Germinal center (tissue), 1 donor: ENCODE data around the gene EBP.
"Not testable (repeated sequence)": the region's sequence is repeated elsewhere in the genome, so short reads cannot be mapped to it uniquely, and the experiment has no call there.

Experiments
- DNase-seq: peaks from one replicate; pipeline ENCODE4 v3.0.0; 2012; ENCODE audit warnings: mixed read lengths, low spot score

EBP gene

DNA sequence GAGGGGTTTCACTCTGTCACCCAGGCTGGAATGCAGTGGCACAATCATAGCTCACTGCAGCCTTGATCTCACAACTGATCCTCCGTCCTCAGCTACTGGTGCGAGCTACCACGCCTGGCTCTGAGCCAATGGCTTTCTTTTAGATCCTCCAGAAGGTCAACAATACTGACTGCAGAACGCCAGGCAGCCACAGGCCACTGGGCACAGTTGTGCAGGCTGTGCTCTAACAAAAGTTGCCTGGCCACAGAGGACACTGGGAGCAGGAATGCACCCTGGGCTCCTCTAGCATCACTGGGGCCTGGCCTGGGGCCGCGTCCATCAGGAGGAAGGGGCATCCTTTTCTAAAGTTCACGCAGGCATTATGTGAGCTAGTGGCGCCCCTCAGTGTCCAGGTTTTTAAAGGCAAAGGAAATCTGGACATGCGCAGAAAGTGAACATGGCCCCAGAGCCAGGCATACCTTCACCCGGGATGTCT is 27.7 kb upstream of the EBP start:
- no peak for DNase-seq

DNA sequence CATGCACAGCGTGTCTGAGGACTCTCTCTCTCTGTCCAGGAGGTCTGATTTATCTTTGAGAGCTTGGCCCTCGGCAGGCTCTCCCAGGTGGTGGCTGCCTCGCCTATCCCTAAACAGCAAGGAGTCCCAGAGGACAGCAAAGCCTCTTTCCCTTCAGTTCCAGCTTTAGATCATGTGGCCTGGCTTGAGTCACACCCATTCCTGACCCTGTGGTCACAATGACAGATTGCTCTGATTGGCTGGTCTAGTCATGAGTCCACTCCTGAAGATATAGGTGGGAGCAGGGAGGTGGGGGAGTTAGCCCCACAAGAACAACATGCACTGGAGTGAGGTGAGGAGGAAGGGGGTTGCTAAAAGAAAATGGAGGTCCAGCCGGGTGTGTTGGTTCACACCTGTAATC is 24.9 kb upstream of the EBP start:
- no peak for DNase-seq

- no peak for DNase-seq
Observed at GRCh38 chrX:48497871-48498270, 23.7 kb upstream of the EBP start.

GRCh38 chrX:48498374-48498809 is 23.2 kb upstream of the EBP start:
- DNase-seq = no peak

DNA sequence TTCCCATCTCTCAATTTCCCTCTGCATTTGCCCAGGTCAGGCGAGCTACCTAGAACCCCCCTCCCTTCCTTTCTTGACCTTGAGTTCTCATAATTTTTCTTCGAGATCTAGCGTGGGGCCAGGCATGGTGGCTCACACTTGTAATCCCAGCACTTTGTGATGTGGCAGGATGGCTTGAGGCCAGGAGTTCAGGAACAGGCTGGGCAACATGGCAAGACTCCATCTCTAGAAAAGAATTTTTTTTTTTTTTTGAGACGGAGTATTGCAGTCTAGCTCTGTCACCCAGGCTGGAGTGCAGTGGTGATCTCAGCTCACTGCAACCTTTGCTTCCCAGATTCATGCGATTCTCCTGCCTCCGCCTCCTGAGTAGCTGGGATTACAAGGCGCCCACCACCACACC is 17.3 kb upstream of the EBP start:
- no peak for DNase-seq

GRCh38 chrX:48505481-48505880 is 16.1 kb upstream of the EBP start:
- DNase-seq = no peak

GRCh38 chrX:48507246-48507645 is 14.4 kb upstream of the EBP start:
- no peak for DNase-seq

DNA sequence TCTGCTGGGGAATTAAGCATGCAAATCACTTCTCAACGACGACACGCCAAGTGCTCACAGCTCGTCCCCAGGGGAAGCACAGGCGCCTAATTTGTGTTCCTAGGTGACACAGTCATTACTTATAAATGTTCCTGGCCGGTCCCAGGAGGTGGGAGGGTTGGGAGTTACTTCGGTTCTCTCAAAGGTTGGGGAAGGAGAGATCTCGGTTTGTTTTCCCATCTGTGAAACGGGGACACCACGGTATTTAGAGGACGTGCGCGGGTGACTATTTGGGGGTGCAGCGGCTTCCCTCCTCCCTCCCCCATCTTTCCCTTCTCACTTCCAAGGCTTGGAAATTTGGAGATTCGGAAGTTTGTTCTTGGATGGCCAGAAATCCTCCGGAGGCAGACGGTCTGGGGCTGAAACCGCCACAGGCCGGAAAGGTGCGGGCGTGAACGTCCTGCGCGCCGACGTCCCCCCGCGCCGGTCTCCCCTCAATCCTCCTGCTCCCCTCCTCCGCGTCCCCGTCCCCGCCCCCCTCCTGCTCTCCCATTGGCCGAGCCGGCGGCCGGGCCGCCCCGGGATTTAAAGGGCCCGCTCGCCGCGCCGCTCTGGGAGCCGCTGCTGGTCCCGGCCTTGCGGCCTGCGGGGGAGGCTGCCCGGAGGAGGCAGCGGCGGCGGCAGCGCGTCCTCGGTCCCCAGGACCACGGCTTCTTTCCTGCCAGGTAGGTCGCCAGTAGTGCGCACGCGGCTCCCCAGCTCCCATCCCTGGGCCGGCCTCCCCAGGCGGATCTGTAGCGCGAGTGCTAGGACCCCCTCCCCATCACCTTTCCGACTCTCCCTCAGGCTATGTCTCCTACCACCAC is 13.0 kb upstream of the EBP start, which contains the start of gene PORCN:
Gene PORCN, plus strand, starts transcription at position 593 of the 845 bp plus-strand sequence. CDS start 829 bp downstream, outside the sequence.
- DNase-seq = peak; percentile 77

DNA sequence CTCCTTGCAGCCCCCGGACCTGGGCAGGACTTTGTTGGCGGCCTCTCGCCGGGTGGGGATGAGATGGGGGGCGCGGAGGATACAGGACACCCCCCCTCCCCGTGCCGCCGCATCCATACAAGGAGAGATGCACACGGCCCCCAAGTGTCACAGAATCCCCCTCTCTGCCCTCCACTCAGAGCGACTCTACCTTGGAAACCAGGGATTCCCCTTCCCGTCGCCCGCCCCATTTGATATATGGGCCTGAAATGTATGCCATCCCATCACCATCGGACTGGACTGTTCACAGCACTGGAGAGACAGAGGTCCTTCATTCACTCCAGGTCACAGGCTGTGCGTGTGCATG is 12.4 kb upstream of the EBP start:
- no peak for DNase-seq

- no peak for DNase-seq
Observed at GRCh38 chrX:48509619-48510018, 12.0 kb upstream of the EBP start.

DNA sequence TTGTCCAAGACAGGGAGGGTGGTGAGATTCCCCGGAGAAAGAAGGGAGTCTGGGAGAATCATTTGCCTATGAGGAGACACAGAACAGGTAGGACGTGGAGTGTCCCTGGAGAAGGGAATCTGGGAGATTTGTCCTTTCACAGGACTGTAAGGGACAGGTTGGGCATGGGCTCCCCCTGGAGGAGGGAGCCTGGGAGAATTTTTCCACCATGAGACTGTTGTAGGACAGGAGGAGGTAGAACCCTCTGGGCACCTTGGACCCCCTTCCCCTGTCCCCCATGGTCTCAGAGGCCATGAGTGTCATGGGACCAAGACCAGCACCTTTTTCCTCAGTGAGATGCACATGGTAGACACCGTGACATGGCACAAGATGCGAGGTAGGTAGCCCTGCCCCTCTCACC is 10.0 kb upstream of the EBP start:
- DNase-seq = no peak

GRCh38 chrX:48512371-48512935 is 9.2 kb upstream of the EBP start:
- no peak for DNase-seq

DNA sequence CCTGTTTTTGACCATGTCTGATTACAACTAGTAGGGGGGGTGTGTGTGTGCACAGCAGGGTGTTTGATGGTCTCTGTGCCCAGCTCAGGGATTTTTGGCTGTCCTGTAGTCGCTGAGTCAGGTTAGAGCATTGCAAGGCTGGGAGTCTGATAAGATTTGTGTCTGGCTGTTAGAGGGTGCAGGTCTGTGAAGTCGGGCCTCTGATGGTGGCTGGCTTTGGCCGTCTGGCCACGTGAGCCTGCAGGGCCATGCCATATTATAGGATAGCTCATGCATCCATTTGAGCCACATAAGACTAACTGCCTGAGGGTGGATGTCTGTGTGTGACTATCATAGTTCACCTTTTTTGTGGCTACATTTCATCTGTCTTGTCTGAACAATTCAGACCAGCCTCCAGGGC is 7.9 kb upstream of the EBP start:
- DNase-seq = no peak

- no peak for DNase-seq
Observed at GRCh38 chrX:48514126-48514806, 7.3 kb upstream of the EBP start.

GRCh38 chrX:48514868-48515460 is 6.6 kb upstream of the EBP start:
- no peak for DNase-seq

GRCh38 chrX:48515842-48516241 is 5.8 kb upstream of the EBP start:
- no peak for DNase-seq

- no peak for DNase-seq
Observed at GRCh38 chrX:48516285-48516684, 5.3 kb upstream of the EBP start.

DNA sequence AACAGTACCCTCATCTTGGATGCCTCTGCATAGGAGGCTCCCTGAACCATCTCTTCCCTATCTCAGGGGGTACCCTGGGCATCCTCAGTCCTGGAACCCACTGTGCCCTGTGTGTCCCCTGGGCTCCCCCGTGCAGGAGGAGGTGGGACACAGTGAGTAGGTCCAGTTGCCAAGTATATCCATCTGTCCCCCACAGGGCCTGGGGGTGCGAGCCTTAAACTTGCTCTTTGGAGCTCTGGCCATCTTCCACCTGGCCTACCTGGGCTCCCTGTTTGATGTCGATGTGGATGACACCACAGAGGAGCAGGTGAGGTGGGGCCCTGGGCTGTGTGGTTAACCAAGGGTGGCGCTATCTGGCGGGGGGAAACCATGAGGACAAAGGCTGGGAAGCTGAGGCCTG is 4.6 kb upstream of the EBP start:
- no peak for DNase-seq

DNA sequence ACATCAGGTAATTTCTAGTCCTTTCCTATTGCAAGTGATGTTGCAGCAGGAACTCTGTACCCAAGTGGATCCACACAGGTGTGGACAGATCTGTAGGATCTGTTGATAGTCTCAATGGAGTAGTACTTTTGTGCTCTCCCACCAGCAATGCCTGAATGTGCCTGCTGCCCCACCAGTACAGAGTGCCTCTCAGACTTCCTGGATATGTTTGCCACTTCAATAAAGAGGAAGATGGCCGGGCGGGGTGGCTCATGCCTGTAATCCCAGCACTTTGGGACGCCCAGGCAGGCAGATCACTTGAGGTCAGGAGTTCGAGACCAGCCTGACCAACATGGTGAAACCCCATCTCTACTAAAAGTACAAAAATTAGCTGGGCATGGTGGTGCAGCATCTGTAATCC is 2.1 kb upstream of the EBP start:
- DNase-seq = not testable (repeated sequence)

GRCh38 chrX:48520455-48520854 is 1.2 kb upstream of the EBP start:
- no peak for DNase-seq

DNA sequence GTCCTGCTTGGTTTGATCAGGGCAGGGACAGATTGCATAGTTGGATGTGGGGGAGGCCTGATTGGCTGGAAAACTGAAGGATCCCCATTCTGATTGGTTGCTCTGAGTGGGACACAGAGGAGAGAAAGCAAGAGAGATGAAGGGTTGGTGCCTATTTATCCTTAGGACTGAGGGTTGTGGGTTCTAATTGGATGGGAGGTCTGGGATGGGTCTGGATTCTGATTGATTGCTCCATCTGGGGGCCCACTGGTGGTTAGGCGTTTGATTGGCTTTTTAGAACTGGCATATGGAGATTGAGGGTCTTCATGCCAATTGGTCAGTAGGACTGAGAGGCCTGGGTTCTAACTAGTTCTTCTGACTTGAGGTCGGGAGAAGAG is 644 bp upstream of the EBP start:
- no peak for DNase-seq

GRCh38 chrX:48522291-48522690 is 683 bp downstream of the EBP start:
- no peak for DNase-seq

GRCh38 chrX:48523682-48524081 is 2.1 kb downstream of the EBP start:
- DNase-seq = no peak
